MCF 10A (cell line): ENCODE data around the gene STON1. TPM values are rescaled to one million over a fixed set of nuclear protein-coding genes. Genes with fewer than 3 reads are reported as not detected.

Experiments
- BruUV-seq: library from RNA; stranded (reverse); fragments of 400-500 nt; replicated peaks from 2 replicates; lab custom pipeline; 2021; lab: Mats Ljungman, UMichigan
- CTCF ChIA-PET: fragments of 300-600 bp; sonication (Branson Sonifier 250); formaldehyde crosslinking; extraction: SDS; loops from one replicate; lab custom pipeline; 2021; ENCODE audit warnings: antibody characterized with exemption, inconsistent platforms; lab: Yijun Ruan, JAX
- POLR2A ChIA-PET: fragments of 300-600, 350-650 bp; sonication (Branson Sonifier 250); formaldehyde crosslinking; extraction: SDS; loops from one replicate; lab custom pipeline; 2020; ENCODE audit warnings: antibody characterized with exemption, inconsistent platforms; lab: Yijun Ruan, JAX
- DNase-seq: peaks from one replicate; pipeline ENCODE4 v3.0.0-alpha.2; 2018; ENCODE audit not compliant: unreplicated experiment
- H3K27ac Mint-ChIP-seq: one replicate; pipeline ENCODE4 v1.8.0; 2022; ENCODE audit warnings: mild to moderate bottlenecking, low read depth, mixed read lengths; ENCODE audit not compliant: unreplicated experiment
- H3K27me3 Mint-ChIP-seq: one replicate; pipeline ENCODE4 v1.8.0; 2022; ENCODE audit warnings: mixed read lengths; ENCODE audit not compliant: insufficient read depth, unreplicated experiment
- H3K36me3 Mint-ChIP-seq: one replicate; pipeline ENCODE4 v1.8.0; 2022; ENCODE audit warnings: mild to moderate bottlenecking, moderate library complexity, mixed read lengths; ENCODE audit not compliant: insufficient read depth, unreplicated experiment
- H3K4me1 Mint-ChIP-seq: one replicate; pipeline ENCODE4 v1.8.0; 2022; ENCODE audit warnings: mixed read lengths; ENCODE audit not compliant: insufficient read depth, unreplicated experiment
- H3K4me3 Mint-ChIP-seq: one replicate; pipeline ENCODE4 v1.8.0; 2022; ENCODE audit warnings: mild to moderate bottlenecking, moderate library complexity, mixed read lengths; ENCODE audit not compliant: unreplicated experiment
- H3K9me3 Mint-ChIP-seq: one replicate; pipeline ENCODE4 v1.8.0; 2022; ENCODE audit warnings: mixed read lengths; ENCODE audit not compliant: unreplicated experiment
- CTCF ChIP-seq: fragments of 200-600 bp; IDR thresholded peaks from one replicate; pipeline ENCODE4 v1.8.0; 2022; ENCODE audit warnings: antibody characterized with exemption, mild to moderate bottlenecking; ENCODE audit not compliant: unreplicated experiment
- intact Hi-C: fragments of 100-400 bp; cut with micrococcal nuclease; formaldehyde crosslinking; loops from 2 replicates; pipeline ENCODE4 v1.14.1; 2022
- total RNA-seq: library from RNA; stranded (reverse); gene quantifications from 2 replicates; pipeline ENCODE4 v1.2.3, GENCODE V29; 2022

The STON1 gene
- total RNA-seq, 1 experiment from 2014 or later = 0.23 TPM

- H3K4me3 Mint-ChIP-seq = no peak overlapping the region
- TF ChIP-seq CTCF = no peak
- intact Hi-C loops = no loop called here
- POLR2A ChIA-PET = no interaction called here
- no peaks in the 10 kb centered on the region for H3K4me1 Mint-ChIP-seq
- H3K36me3 Mint-ChIP-seq = no peaks in the 10 kb centered on the region
- BruUV-seq = no TSS peak
- no peaks in the 10 kb centered on the region for H3K27me3 Mint-ChIP-seq
- CTCF ChIA-PET = interaction anchor here (1.2 kb wide), 1 partner anchor 10 kb away, joined by 6 read pairs; no protein-coding TSS in a partner anchor
- no peaks in the 10 kb centered on the region for H3K9me3 Mint-ChIP-seq
- no peak for DNase-seq
- H3K27ac Mint-ChIP-seq = no peak overlapping the region
Observed at GRCh38 chr2:48633143-48633542, 103.2 kb downstream of the STON1 start.

GRCh38 chr2:48635786-48636185 is 105.8 kb downstream of the STON1 start:
- no peak for DNase-seq
- TF ChIP-seq CTCF = no peak
- Mint-ChIP-seq H3K27ac (no peak overlapping the region), H3K9me3 (no peaks in the 10 kb centered on the region), H3K4me1 (no peaks in the 10 kb centered on the region), H3K36me3 (no peaks in the 10 kb centered on the region), H3K4me3 (no peak overlapping the region), H3K27me3 (no peaks in the 10 kb centered on the region)
- ChIA-PET CTCF (interaction anchor here (2.1 kb wide), 1 partner anchor 13 kb away, joined by 7 read pairs; no protein-coding TSS in a partner anchor), POLR2A (interaction anchor here (0.6 kb wide), 1 partner anchor 628 kb away, joined by 5 read pairs; no protein-coding TSS in a partner anchor)
- intact Hi-C loops = no loop called here
- no TSS peak for BruUV-seq

- no TSS peak for BruUV-seq
- TF ChIP-seq CTCF = no peak
- Mint-ChIP-seq H3K36me3 (no peaks in the 10 kb centered on the region), H3K27ac (no peak overlapping the region), H3K4me3 (no peak overlapping the region), H3K9me3 (no peaks in the 10 kb centered on the region), H3K4me1 (no peaks in the 10 kb centered on the region), H3K27me3 (no peaks in the 10 kb centered on the region)
- POLR2A ChIA-PET = no interaction called here
- intact Hi-C loops = no loop called here
- no peak for DNase-seq
- CTCF ChIA-PET = interaction anchor here (0.6 to 1.4 kb wide), 3 partner anchors 15 to 1765 kb away, joined by 3 to 7 read pairs (median 3); no protein-coding TSS in a partner anchor
Observed at GRCh38 chr2:48638261-48638660, 108.3 kb downstream of the STON1 start.

Other genes with a start within 250 kb of the STON1 start
- gene FOXN2, start 215.5 kb upstream of the STON1 start, total RNA-seq = 24.4 and 29.3 TPM in 2 replicates
- gene PPP1R21, start 89.4 kb upstream of the STON1 start, total RNA-seq = 14.8 and 16.2 TPM in 2 replicates
- not detected in 2 replicates for gene GTF2A1L, start 87.7 kb downstream of the STON1 start, total RNA-seq
- gene LHCGR, start 225.6 kb downstream of the STON1 start, total RNA-seq = not detected in 2 replicates